Adrenal gland (tissue), 12 donors: ENCODE measurements around the gene PRKN. TPM values are rescaled to one million over a fixed set of nuclear protein-coding genes. Genes with fewer than 3 reads are reported as not detected.

ENCODE experiments used
- DNase-seq, 7 donors: peaks; one replicate each; pipeline ENCODE4 v3.0.0-alpha.2; 2019 to 2020
- H3K27ac ChIP-seq, 5 donors: fragments of 200-600 bp; sonication (generic) in 4 of 5; 1 replicate in 3 of 5; 2 replicates in 2 of 5; pipeline versions ENCODE4 v1.5.1 to v1.8.0; 2016 to 2020; ENCODE audit warnings: mild to moderate bottlenecking in 1 of 5
- H3K27me3 ChIP-seq: fragments of 200-600 bp; 2 replicates; pipeline ENCODE4 v1.8.0; 2021
- H3K36me3 ChIP-seq, 2 donors: fragments of 200-600 bp; replicated peaks in 1 of 2; 1 replicate in 1 of 2; 2 replicates in 1 of 2; pipeline versions ENCODE4 v1.5.1 to v1.8.0; 2018 to 2022
- H3K4me1 ChIP-seq, 2 donors: fragments of 200-600 bp; replicated peaks in 1 of 2; 1 replicate in 1 of 2; 2 replicates in 1 of 2; pipeline versions ENCODE4 v1.5.1 to v1.8.0; 2018 to 2021
- H3K4me3 ChIP-seq, 4 donors: fragments of 200-600 bp; sonication (generic) in 3 of 4; one replicate each; pipeline ENCODE4 v1.5.1; 2016 to 2018
- H3K9me3 ChIP-seq, 3 donors: fragments of 200-600 bp; sonication (generic) in 1 of 3; replicated peaks in 1 of 3; 1 replicate in 2 of 3; 2 replicates in 1 of 3; pipeline versions ENCODE4 v1.5.1 to v1.8.0; 2016 to 2021
- POLR2A ChIP-seq, 2 donors: fragments of 450-650 bp; IDR thresholded peaks; one replicate each; pipeline ENCODE4 v1.6.1; 2017; ENCODE audit warnings: antibody characterized with exemption in 2 of 2, mild to moderate bottlenecking in 2 of 2, moderate library complexity in 1 of 2
- WGBS, 4 donors: extraction: QIAGEN DNeasy Blood & Tissue Kit in 2 of 4; methylation state at CpG; one replicate each; pipeline versions ENCODE4 v1.1.5 to v1.1.7; 2013 to 2017; 5-methylcytosine and 5-hydroxymethylcytosine counted together
- intact Hi-C, 2 donors: fragments of 100-400 bp; cut with DNase I; formaldehyde crosslinking; loops; one replicate each; pipeline versions ENCODE4 v1.14.1 to v1.15.0; 2022 to 2023
- polyA plus RNA-seq, 3 donors: library from polyadenylated mRNA; stranded (reverse); fragments of 200-250 nt in 2 of 3; fragments of 350-450 nt in 1 of 3; fragmentation: Illumina TruSeq in 1 of 3; extraction: RNeasy Lipid Tissue Mini Kit (QIAGEN cat#74804) in 1 of 3; gene quantifications; one replicate each; pipeline ENCODE4 v1.2.3, GENCODE V29; 2013 to 2014
- total RNA-seq, 9 donors: library from RNA; depleted of rRNA in 4 of 9; stranded (reverse); fragments of >200 nt in 4 of 9; fragments of 120-200 nt in 1 of 9; fragmentation: NEBNext Ultra II Directional in 1 of 9; extraction: Animal tissue kit (Norgen Biotek cat#: 25700) in 1 of 9; gene quantifications; one replicate each; pipeline versions ENCODE4 v1.1.0 to v1.2.4, GENCODE V29; 2013 to 2023
- TF ChIP-seq, protein P1 (sequence below), 6 experiments: fragments of 450-650 bp in 4 of 6; fragments of 200-600 bp in 2 of 6; sonication (generic) in 1 of 6; IDR thresholded peaks; 1 replicate in 5 of 6; 2 replicates in 1 of 6; pipeline versions ENCODE4 v1.5.1 to v1.8.0; 2016 to 2021; ENCODE audit warnings: antibody characterized with exemption in 6 of 6, mild to moderate bottlenecking in 2 of 6, moderate library complexity in 1 of 6
- donor health status: healthy with polysubstance abuse.
- donor health status: Bipolar disorder and iron deficiency.
- donor health status: DM: yes; HTN: yes; CAD: no.
- donor health status: DM: no; HTN: no; CAD: no.
- donor health status: DM: no; HTN: no; CAD: no.
- donor health status: DM: yes; HTN: yes; CAD: no.

Gene PRKN
- total and polyA plus RNA-seq, 12 donors = 1.9 to 159 (median 13.3) TPM

GRCh38 chr6:162156146-162156545 lies 571.4 kb downstream of the PRKN start:
- no peaks in the 10 kb centered on the region for H3K27me3 ChIP-seq
- no peaks in the 10 kb centered on the region for H3K4me1 ChIP-seq
- peak in 1 of 7 donors; percentile 7 for DNase-seq
- WGBS, 4 donors = 70 to 79% (median 73%) methylated on average over 2 of the region's 2 CpGs
- no peaks in the 10 kb centered on the region for H3K36me3 ChIP-seq
- no peak overlapping the region for H3K27ac ChIP-seq
- no peak overlapping the region for H3K4me3 ChIP-seq
- no peak for TF ChIP-seq POLR2A (IDR thresholded peaks at IDR 0.05)
- TF ChIP-seq, protein P1, sequence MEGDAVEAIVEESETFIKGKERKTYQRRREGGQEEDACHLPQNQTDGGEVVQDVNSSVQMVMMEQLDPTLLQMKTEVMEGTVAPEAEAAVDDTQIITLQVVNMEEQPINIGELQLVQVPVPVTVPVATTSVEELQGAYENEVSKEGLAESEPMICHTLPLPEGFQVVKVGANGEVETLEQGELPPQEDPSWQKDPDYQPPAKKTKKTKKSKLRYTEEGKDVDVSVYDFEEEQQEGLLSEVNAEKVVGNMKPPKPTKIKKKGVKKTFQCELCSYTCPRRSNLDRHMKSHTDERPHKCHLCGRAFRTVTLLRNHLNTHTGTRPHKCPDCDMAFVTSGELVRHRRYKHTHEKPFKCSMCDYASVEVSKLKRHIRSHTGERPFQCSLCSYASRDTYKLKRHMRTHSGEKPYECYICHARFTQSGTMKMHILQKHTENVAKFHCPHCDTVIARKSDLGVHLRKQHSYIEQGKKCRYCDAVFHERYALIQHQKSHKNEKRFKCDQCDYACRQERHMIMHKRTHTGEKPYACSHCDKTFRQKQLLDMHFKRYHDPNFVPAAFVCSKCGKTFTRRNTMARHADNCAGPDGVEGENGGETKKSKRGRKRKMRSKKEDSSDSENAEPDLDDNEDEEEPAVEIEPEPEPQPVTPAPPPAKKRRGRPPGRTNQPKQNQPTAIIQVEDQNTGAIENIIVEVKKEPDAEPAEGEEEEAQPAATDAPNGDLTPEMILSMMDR (IDR thresholded peaks at IDR 0.05) = no peak
- intact Hi-C loops = no loop called here
- H3K9me3 ChIP-seq = no peaks in the 10 kb centered on the region

DNA sequence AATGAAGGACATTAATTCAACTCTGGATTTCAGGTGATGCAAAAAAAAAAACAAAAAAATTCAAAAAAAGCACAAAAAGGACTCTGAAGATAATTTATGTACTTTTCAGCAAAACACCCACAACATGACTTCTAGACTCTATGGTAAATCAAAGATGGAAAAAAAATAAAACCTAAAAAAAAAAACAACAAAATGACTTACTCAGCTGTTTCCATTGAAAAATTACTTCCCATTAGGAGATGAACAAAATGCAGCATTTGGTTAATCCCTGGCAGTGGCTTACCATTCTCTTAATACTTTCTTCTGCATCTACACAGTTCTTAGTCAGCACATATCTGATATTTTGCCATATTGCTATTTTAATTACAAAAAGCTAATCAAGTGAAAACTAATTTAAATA lies 572.6 kb downstream of the PRKN start:
- Histone ChIP-seq H3K4me1 (no peaks in the 10 kb centered on the region), H3K4me3 (no peak overlapping the region), H3K27me3 (no peaks in the 10 kb centered on the region), H3K27ac (no peak overlapping the region), H3K9me3 (no peaks in the 10 kb centered on the region), H3K36me3 (no peaks in the 10 kb centered on the region)
- DNase-seq = no peak
- intact Hi-C loops = no loop called here
- TF ChIP-seq POLR2A (IDR thresholded peaks at IDR 0.05) = no peak
- TF ChIP-seq, protein P1 (IDR thresholded peaks at IDR 0.05) = no peak

GRCh38 chr6:162154001-162154400 lies 573.6 kb downstream of the PRKN start:
- no peaks in the 10 kb centered on the region for H3K36me3 ChIP-seq
- no peaks in the 10 kb centered on the region for H3K9me3 ChIP-seq
- 71 to 76% (median 74%) methylated on average over 4 of the region's 4 CpGs for WGBS, 4 donors
- H3K4me1 ChIP-seq = no peaks in the 10 kb centered on the region
- no peak overlapping the region for H3K4me3 ChIP-seq
- DNase-seq = peak in 1 of 7 donors; percentile 4
- H3K27me3 ChIP-seq = no peaks in the 10 kb centered on the region
- intact Hi-C loops = no loop called here
- TF ChIP-seq, protein P1 (IDR thresholded peaks at IDR 0.05) = no peak
- no peak for TF ChIP-seq POLR2A (IDR thresholded peaks at IDR 0.05)
- no peak overlapping the region for H3K27ac ChIP-seq

DNA sequence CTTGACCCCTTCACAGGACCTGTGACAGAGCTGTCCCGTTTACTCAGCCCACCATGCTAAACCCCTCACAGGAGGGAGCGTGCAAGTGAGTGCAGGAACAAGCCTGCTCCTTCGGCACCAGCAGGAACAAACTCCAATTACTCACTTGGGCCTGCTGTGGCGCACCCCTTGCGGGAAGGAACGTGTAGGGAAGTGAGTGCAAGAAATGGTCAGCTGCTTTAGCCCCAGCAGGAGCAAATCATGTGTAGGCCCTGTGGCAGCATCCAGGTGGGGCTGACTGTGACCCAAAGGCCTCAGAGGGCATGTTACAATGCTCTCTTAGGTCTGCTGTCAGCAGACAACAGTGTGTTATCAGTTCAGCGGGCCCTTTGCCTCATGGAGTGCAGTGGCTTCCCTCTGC lies 574.4 kb downstream of the PRKN start:
- Histone ChIP-seq H3K27me3 (no peaks in the 10 kb centered on the region), H3K9me3 (no peaks in the 10 kb centered on the region), H3K36me3 (no peaks in the 10 kb centered on the region), H3K4me1 (no peaks in the 10 kb centered on the region), H3K4me3 (no peak overlapping the region), H3K27ac (no peak overlapping the region)
- TF ChIP-seq POLR2A (IDR thresholded peaks at IDR 0.05) = no peak
- TF ChIP-seq, protein P1 (IDR thresholded peaks at IDR 0.05) = no peak
- peak in 2 of 7 donors; percentile 14 to 23 for DNase-seq
- WGBS, 4 donors = 78 to 92% (median 84%) methylated on average over 7 of the region's 7 CpGs
- intact Hi-C loops = no loop called here
